ENCODE measurements around the gene C1QL3.

The C1QL3 gene

DNA sequence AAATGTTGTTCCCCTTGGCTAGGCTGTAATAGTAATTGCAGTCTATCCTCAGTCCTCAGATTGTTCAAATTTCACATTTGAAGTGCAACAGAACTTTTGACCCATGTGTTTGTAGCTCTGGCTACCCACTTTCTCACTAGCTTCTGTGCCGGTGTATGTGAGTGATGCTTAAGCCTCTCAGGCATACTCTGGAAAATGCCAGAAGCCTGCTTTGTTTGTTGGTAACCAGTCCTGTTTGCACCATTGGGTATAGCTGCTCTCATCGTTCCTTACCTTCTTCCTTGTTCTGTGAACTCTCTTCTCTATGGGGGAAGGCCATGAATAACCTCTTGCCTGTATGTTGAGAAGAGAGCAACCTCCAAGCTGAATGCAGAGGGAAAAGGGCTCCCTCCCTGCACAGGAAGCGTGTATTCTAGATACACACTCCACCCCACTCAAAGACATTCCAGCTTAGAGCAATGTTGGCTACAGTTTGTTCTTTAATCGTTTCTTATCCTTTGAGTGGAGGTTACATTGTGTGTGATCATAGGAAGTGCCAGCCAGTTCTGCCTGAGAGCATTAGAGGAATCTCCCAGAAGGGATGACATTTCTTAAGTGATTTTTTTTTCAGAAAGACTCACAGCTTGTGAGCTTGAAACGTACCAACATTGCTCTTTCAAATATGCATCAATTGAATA lies 40.5 kb downstream of the C1QL3 start:
- DNase-seq (ENCODE audit: low read depth in 1 of 2, low spot score in 1 of 2): no peak
- in situ Hi-C loops (cut with HindIII; ENCODE audit: low pct_unique_long_range_greater_than_20kb, low sequenced_read_pairs): no loop called here
- TF ChIP-seq JUND (IDR thresholded peaks at IDR 0.05; ENCODE audit: low read depth): no peak

DNA sequence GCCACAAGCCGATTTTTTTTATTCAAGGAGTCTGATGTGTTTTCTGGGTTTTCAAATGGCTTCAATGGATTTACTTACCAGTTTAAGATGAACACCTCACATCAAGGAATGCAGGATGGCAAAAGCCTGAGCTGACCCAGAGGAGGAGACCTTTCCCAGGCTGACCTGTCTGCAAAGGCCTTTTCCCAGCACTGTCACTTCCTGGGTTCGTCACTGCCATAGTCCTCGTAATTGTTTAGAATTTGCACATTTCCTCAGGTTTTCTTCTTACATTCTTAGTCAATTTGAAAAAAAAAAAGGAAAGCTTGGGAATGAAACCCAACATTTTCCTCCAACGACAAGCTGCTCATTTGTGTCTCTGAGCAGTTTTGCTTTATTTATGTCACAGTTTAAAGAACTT lies 42.9 kb downstream of the C1QL3 start:
- DNase-seq (ENCODE audit: low read depth in 1 of 2, low spot score in 1 of 2): no peak
- in situ Hi-C loops (cut with HindIII; ENCODE audit: low pct_unique_long_range_greater_than_20kb, low sequenced_read_pairs): no loop called here
- no peak for TF ChIP-seq JUND (IDR thresholded peaks at IDR 0.05; ENCODE audit: low read depth)

DNA sequence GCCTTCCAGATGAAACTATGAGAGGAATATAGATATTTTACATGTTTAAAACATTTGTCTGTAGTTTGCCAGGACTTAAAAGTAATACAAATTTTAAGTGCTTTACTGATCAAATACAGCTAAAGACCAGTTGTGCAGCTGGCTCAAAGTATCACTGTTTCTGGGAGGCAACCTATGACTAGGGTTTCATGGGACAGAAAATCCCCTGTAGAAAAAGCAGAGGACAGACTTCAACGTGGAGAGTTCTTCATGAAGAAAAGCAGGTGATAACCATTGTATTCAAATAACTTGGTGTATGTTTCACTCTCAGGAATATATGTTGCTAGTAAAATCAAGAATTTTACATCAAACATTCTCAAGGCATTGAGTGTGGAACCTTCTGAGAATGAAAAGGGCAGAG lies 43.9 kb downstream of the C1QL3 start:
- TF ChIP-seq JUND (IDR thresholded peaks at IDR 0.05; ENCODE audit: low read depth): no peak

DNA sequence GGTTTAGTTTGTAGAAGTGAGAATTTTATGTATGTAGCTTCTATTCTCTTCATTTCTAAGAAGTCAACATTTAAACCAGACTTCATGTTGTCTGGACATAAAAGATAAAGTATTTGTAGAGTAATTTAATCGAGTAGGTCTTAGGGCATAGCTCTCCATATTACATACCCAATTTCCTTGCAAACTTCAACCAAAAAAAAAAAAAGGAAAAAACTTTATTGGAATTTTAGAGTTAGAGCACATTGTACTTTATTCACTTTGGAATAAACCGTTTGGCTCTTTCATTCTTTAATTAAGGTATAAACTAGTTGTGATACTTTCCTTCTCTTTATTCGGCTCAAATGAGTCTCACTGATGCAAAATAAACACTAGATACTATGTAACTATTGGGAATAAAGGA lies 48.9 kb downstream of the C1QL3 start:
- no peak for DNase-seq (ENCODE audit: low read depth in 1 of 2, low spot score in 1 of 2)

More for the DNA sequence above, 43.9 kb downstream of the C1QL3 start:
- in situ Hi-C loops (cut with HindIII; ENCODE audit: low pct_unique_long_range_greater_than_20kb, low sequenced_read_pairs): no loop called here
- DNase-seq (ENCODE audit: low read depth in 1 of 2, low spot score in 1 of 2): no peak

DNA sequence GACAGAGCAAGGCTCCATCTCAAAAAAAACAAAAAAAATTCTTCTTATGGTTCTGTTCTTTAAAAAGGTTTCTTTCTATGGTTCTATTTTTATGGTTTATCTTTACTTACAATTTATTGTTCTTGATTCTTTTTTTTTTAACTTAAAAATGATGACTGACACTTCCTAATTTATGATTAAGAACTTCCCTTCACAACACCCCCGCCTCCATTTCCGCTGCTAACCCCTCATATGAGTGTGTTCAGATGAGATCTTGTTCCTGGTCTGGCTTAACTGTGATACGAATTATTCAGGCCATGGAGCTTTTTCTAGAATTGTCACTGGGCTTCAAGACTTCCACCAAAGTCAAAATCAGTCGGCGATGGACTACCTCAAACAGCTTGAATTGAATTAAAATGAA lies 50.9 kb downstream of the C1QL3 start:
- no peak for DNase-seq (ENCODE audit: low read depth in 1 of 2, low spot score in 1 of 2)
- in situ Hi-C loops (cut with HindIII; ENCODE audit: low pct_unique_long_range_greater_than_20kb, low sequenced_read_pairs): no loop called here

More for the DNA sequence above, 48.9 kb downstream of the C1QL3 start:
- in situ Hi-C loops (cut with HindIII; ENCODE audit: low pct_unique_long_range_greater_than_20kb, low sequenced_read_pairs): no loop called here
- no peak for TF ChIP-seq JUND (IDR thresholded peaks at IDR 0.05; ENCODE audit: low read depth)

DNA sequence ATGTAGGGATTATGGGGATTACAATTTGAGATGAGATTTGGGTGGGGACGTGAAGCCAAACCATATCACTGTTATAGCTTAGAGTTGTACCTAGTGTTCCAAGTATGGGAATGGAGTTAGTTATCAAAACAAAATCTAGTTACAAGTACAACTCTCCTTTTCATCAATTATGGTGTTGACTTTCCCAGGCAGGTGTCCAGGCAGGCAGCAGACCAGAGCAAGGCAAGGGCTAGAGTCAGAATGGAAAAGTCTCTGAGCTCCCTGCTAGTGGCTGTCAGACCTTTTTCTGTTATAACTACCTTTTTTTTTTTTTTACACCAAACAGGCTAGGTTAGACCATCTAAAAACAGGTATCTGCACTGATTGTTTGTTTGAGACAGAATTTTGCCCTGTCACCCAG lies 55.7 kb downstream of the C1QL3 start:
- TF ChIP-seq JUND (IDR thresholded peaks at IDR 0.05; ENCODE audit: low read depth): no peak
- in situ Hi-C loops (cut with HindIII; ENCODE audit: low pct_unique_long_range_greater_than_20kb, low sequenced_read_pairs): no loop called here
- DNase-seq (ENCODE audit: low read depth in 1 of 2, low spot score in 1 of 2): no peak

More for the DNA sequence above, 50.9 kb downstream of the C1QL3 start:
- TF ChIP-seq JUND (IDR thresholded peaks at IDR 0.05; ENCODE audit: low read depth): no peak

Data from T47D (cell line).